Breast epithelium (tissue), 3 donors: ENCODE measurements around the gene PCSK7.

Experiments used
- CTCF ChIP-seq, 3 donors: fragments of 450-650 bp; IDR thresholded peaks; one replicate each; pipeline ENCODE4 v1.5.1; 2016 to 2017; ENCODE audit warnings: antibody characterized with exemption in 3 of 3, mild to moderate bottlenecking in 3 of 3, moderate library complexity in 3 of 3
- POLR2A ChIP-seq: fragments of 450-650 bp; IDR thresholded peaks from one replicate; pipeline ENCODE4 v1.6.1; 2016; ENCODE audit warnings: antibody characterized with exemption, mild to moderate bottlenecking, moderate library complexity
- POLR2AphosphoS5 ChIP-seq, 3 donors: sonication (generic); formaldehyde crosslinking; IDR thresholded peaks; one replicate each; pipeline ENCODE4 v1.6.1; 2017; ENCODE audit warnings: antibody characterized with exemption in 3 of 3

DNA sequence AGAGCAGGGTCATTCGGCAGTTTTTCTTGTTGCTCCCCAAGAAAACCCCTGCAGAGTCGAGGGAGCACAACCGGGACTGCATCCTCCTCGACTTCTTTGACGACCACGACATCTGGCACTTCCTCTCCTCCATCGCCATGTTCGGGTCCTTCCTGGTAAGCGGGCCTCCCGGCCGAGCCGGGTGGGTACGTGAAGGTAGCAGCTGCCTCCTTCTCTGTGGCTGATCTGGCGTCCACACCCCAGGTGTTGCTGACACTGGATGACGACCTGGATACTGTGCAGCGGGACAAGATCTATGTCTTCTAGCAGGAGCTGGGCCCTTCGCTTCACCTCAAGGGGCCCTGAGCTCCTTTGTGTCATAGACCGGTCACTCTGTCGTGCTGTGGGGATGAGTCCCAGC, 36.1 kb downstream of the PCSK7 start:
- TF ChIP-seq CTCF (IDR thresholded peaks at IDR 0.05) = no peak
- no peak for TF ChIP-seq POLR2A
- no peak for TF ChIP-seq POLR2AphosphoS5 (IDR thresholded peaks at IDR 0.05)
